DND-41 (cell line): Measurements from ENCODE around the gene ZNF18.

Experiments
- EZH2 ChIP-seq: IDR thresholded peaks from 3 replicates; pipeline ENCODE4 v1.6.1; 2012; ENCODE audit warnings: borderline replicate concordance, low read depth, mild to moderate bottlenecking, moderate library complexity, low read length, inconsistent platforms; ENCODE audit not compliant: severe bottlenecking
- TF ChIP-seq, protein P1 (sequence below): IDR thresholded peaks from 2 replicates; pipeline ENCODE4 v1.5.1; 2012; ENCODE audit warnings: borderline replicate concordance, low read length, moderate library complexity, mild to moderate bottlenecking; ENCODE audit not compliant: poor library complexity, severe bottlenecking; ENCODE audit errors: extremely low read depth

DNA sequence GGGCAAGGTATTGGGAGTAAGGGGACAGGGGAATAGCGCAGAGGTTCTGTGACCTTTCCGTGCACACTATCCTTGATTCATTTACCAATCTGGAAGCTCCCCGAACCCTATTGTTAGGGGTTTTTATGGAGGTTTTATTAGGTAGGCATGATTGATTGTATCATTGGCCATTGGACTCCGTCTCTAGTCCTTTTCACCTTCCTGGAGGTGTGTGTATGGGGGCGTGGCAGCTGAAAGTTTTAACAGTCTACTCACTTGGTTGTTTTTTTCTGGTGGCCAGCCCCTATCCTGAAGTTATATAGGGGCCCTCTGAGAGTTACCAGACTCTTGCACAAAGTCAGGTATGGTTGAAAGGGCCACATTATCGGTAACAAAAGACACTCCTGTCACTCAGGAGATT, 46.4 kb upstream of the ZNF18 start:
- TF ChIP-seq, protein P1, sequence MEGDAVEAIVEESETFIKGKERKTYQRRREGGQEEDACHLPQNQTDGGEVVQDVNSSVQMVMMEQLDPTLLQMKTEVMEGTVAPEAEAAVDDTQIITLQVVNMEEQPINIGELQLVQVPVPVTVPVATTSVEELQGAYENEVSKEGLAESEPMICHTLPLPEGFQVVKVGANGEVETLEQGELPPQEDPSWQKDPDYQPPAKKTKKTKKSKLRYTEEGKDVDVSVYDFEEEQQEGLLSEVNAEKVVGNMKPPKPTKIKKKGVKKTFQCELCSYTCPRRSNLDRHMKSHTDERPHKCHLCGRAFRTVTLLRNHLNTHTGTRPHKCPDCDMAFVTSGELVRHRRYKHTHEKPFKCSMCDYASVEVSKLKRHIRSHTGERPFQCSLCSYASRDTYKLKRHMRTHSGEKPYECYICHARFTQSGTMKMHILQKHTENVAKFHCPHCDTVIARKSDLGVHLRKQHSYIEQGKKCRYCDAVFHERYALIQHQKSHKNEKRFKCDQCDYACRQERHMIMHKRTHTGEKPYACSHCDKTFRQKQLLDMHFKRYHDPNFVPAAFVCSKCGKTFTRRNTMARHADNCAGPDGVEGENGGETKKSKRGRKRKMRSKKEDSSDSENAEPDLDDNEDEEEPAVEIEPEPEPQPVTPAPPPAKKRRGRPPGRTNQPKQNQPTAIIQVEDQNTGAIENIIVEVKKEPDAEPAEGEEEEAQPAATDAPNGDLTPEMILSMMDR: no peak
- TF ChIP-seq EZH2: no peak
